Measurements from ENCODE around the gene INO80B. TPM values are rescaled to one million over a fixed set of nuclear protein-coding genes. Genes with fewer than 3 reads are reported as not detected.

Gene INO80B
- total RNA-seq, 1 experiment from 2014 or later: 14.0 TPM

DNA sequence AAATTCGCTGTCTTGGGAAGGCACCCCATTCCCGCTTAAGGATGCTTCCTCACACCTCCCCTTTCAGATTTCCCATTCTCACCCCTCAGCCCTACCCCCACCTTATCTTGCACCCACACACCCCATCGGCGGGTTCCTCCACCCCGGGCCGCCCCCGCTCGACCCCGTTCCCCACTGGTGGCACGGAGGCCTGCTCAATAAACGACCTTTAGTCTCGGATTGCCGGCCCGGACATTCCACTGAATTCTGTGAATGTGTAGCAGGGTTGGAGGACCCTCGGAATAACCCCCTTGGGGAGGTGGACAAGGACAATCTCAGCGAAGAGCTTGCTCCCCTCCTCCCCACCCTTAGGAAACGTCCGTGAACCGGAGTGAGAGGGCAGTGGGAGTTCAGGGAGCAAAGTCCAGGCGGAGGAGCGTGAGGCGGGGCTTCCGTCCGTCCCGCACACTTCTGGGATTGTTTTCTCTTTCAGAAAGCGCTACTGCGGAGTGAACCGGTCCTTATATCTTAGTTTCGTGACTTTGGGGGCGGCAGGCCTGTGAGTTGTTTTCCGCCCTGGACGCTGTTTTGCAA is 47.3 kb downstream of the INO80B start:
- peak overlapping the region; percentile 53 for H3K4me3 ChIP-seq
- peaks cover 25% of the 10 kb centered on the region for H3K36me3 ChIP-seq
- no peaks in the 10 kb centered on the region for H3K9me3 ChIP-seq
- peak; percentile 20 for DNase-seq
- no peaks in the 10 kb centered on the region for H3K27me3 ChIP-seq

DNA sequence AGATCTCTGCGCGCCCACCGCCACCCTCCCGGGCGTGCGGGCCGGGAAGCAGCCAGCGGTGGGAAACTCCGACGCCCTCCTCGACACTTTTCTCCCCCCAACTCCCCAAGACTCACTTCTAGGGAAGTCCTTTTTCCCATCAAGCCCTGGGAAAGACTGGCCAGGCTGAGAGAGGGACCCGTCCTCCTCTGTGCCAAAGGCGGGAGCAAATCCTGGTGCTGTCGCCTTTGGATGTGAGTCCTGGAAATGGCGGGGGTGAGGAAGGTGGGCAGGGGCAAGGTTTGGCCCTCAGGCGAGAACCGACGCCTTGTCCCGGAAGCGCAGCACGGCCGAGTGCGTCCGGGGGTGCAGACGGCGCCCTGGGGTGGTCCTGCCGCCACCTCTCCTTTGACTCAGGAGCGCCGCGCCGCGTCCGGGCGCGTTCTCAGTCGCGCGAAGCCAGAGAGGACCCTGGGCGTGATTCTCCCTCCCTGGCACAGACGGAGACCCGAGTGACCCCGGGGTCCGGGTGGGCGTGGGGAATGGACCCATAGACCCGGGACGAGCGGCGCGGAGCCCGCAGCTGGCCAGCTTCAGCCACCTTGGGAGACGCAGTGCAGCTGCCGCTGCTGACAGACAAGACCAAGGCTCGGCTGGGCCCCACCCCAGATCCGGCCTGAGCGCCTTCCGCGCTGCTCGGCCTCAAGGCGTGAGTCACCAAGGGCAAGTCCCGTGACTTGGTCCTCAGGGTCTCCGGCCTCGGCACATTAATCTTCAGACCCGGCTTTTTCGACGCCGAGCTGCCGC is 48.0 kb downstream of the INO80B start:
- Histone ChIP-seq H3K9me3 (no peaks in the 10 kb centered on the region), H3K36me3 (peaks cover 28% of the 10 kb centered on the region), H3K4me3 (peak overlapping the region; percentile 53), H3K27me3 (no peaks in the 10 kb centered on the region)
- DNase-seq: peak; percentile 89

DNA sequence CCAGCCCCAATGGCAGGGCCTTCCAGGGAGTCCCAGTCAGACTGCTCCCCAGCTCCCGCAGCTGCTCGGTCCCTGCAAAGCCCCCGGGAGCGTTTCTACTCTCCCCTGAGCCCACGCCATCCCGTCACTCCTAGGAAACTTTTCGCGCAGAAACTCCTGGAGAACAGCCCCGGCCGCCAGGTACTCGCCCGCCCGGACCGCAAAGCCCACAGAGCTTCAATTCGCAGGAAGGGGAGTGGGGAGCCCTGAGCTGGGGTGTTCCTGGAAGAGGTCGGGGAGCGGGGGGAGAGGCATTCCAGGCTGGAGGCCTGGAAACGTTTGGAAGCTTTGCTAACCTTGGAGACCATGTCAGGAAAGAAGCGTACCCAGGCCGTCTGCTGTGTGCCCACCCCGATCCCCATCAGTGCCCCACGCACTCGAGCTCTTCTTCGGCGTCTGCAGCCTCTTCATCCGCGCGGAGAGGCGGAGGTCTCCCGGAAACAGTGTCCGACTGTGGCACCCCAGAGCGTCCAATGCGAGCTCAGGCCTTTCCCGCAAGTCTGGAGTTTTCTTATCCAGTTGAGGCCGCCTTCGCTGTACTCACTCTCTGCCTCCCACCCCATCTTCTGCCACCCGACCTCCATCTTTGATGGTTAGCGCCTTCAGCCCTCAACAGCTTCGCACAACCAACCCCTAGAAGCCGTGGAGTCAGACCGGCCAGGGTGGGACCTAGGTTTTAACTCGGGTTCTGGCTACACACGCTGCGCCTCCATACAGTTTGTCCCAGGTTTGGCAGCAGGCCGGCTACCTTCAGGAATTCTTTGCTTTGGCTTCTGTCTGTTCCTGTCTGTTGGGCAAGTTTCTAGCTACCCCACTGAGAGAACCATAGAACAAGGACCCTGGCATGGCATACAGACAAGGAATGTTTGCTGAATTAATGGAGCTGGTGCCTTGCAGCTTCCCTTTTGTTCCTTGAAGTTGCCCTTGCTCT is 48.9 kb downstream of the INO80B start:
- H3K36me3 ChIP-seq: peaks cover 28% of the 10 kb centered on the region
- H3K4me3 ChIP-seq: peak overlapping the region; percentile 53
- DNase-seq: no peak
- H3K9me3 ChIP-seq: no peaks in the 10 kb centered on the region
- no peaks in the 10 kb centered on the region for H3K27me3 ChIP-seq

DNA sequence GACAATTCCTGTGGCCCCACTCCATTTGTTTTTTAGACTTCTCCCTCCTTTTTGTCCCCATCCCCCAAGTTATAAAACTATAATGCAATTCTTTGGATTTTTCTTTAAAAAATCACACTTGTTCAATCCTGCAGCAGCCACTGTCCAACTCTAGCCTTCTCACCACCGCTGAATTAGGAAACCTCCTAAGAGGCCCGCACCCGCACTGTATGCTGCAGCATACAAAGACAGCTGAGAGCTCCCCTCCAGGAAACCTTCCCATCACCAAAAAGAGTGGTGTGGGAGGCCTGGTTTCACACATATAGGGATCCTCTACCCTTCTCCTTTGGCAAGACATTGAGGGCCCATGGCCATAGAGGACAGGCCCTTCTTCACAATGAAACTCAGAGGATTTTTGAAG is 49.7 kb downstream of the INO80B start:
- Histone ChIP-seq H3K36me3 (peaks cover 28% of the 10 kb centered on the region), H3K9me3 (no peaks in the 10 kb centered on the region), H3K27me3 (no peaks in the 10 kb centered on the region), H3K4me3 (no peak overlapping the region)
- DNase-seq: no peak

DNA sequence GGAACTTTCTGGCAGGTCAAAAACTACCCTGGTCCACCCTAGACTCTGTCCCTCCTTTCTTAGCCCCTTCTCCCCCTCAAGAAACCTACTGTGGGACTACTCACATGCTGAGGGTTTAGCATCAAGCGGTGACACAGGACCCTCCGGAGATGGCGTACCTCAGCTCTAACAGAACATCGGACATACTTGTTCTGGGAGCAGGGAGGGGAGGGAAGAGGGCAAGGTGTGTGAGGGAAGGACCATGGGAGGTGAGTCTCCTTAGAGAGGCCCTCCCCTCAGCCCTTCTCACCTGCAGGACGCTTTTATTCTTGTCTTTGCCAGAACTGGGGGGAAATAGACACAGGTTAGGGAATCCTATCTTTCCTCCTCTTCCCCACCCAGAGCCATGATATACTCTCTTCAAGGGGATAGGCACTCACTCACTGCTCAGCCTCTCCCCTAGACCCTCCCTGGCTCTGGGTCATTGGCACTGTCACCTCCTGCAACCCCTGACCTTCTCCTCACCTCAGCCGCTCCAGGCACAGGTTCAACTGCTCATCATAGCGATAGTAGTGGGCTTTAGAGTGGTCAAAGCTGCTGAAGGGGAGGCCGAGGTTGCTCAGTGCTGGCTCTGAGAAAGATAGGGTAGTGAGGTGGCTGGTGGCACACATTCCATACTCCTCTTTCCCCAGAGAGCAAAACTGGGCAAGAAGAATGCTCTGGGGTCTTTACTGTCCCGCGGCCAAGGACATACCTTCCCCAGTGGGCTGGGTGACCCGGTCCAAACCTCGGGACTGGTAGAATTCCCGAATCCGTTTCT is 50.8 kb downstream of the INO80B start:
- DNase-seq: no peak
- Histone ChIP-seq H3K27me3 (no peaks in the 10 kb centered on the region), H3K9me3 (no peaks in the 10 kb centered on the region), H3K4me3 (peak overlapping the region; percentile 99; the same call in 1 of the 2 replicates), H3K36me3 (peaks cover 28% of the 10 kb centered on the region)

DNA sequence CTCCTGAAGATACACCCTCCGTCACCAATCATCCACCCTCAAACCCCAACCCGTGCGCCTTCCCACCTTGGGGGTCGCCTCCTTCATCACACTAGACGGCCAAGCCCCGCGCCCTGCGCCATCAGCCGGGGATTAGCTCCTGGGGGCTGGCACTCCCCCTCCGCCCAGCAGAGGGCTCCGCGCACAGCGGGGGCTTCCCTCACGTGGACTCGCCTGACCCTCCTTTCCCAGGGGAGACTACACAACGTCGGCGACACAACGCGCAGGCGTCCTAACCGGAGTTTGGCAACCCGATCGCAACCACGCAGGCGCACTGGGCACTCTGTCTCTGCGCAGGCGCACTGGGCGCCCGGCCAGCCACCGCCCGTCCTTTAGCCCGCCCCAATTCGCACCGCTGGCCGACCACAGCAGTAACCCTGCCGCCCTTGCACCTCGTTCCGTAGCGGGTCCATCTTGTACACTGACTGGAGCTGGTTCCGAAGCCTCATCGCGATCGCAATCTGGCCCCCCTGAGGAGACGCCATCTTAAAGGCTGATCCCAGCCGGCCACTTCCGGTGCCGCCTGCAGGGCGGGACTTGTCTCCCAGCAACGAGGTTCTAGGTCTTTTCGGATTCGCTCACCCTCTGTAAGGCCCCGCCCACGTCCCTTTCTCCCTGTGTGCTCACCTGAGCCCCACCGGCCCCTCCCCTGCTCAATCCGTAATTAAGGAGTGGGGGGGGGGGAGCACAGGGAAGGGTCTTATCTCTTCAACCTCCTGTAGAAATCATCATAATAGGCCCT is 52.4 kb downstream of the INO80B start, which contains the start of gene PCGF1:
Gene PCGF1 (minus strand): TSS at position 551 of the 781 bp plus-strand sequence. CDS start 27 bp downstream, at position 524.
- Histone ChIP-seq H3K9me3 (no peaks in the 10 kb centered on the region), H3K27me3 (no peaks in the 10 kb centered on the region), H3K4me3 (peak within 1 kb of the TSS; percentile 99), H3K36me3 (peaks cover 28% of the 10 kb centered on the region)
- peak; percentile 98 for DNase-seq

Other genes with a start within 250 kb of the INO80B start
- gene SLC4A5, start 111.7 kb upstream of the INO80B start, total RNA-seq (2014; rRNA removed; shearing (Covaris generic); ENCODE audit: low replicate concordance): under 0.01 TPM in 1 of 2 replicates, not detected in the other
- gene DCTN1, start 74.8 kb upstream of the INO80B start, total RNA-seq (2014; rRNA removed; shearing (Covaris generic); ENCODE audit: low replicate concordance): 99.3 and 150 TPM in 2 replicates
- not detected in 2 replicates for gene C2orf81, start 33.5 kb upstream of the INO80B start, total RNA-seq (2014; rRNA removed; shearing (Covaris generic); ENCODE audit: low replicate concordance)
- gene WDR54, start 33.4 kb upstream of the INO80B start, total RNA-seq (2014; rRNA removed; shearing (Covaris generic); ENCODE audit: low replicate concordance): 25.3 and 26.9 TPM in 2 replicates
- 8.8 and 12.7 TPM in 2 replicates for gene RTKN, start 13.2 kb upstream of the INO80B start, total RNA-seq (2014; rRNA removed; shearing (Covaris generic); ENCODE audit: low replicate concordance)
- gene WBP1, start 3.4 kb downstream of the INO80B start, total RNA-seq (2014; rRNA removed; shearing (Covaris generic); ENCODE audit: low replicate concordance): 7.5 and 15.4 TPM in 2 replicates
- gene MOGS, start 10.3 kb downstream of the INO80B start, total RNA-seq (2014; rRNA removed; shearing (Covaris generic); ENCODE audit: low replicate concordance): 23.0 and 51.6 TPM in 2 replicates
- gene MRPL53, start 17.6 kb downstream of the INO80B start, total RNA-seq (2014; rRNA removed; shearing (Covaris generic); ENCODE audit: low replicate concordance): 33.7 and 48.9 TPM in 2 replicates
- 6.8 and 10.8 TPM in 2 replicates for gene CCDC142, start 27.9 kb downstream of the INO80B start, total RNA-seq (2014; rRNA removed; shearing (Covaris generic); ENCODE audit: low replicate concordance)
- gene TTC31, start 28.0 kb downstream of the INO80B start, total RNA-seq (2014; rRNA removed; shearing (Covaris generic); ENCODE audit: low replicate concordance): 8.6 and 16.3 TPM in 2 replicates
- gene LBX2, start 44.5 kb downstream of the INO80B start, total RNA-seq (2014; rRNA removed; shearing (Covaris generic); ENCODE audit: low replicate concordance): 0.95 and 1.2 TPM in 2 replicates
- 23.9 and 24.4 TPM in 2 replicates for gene PCGF1, start 52.6 kb downstream of the INO80B start, total RNA-seq (2014; rRNA removed; shearing (Covaris generic); ENCODE audit: low replicate concordance)
- 0.07 and 1.2 TPM in 2 replicates for gene TLX2, start 59.4 kb downstream of the INO80B start, total RNA-seq (2014; rRNA removed; shearing (Covaris generic); ENCODE audit: low replicate concordance)
- not detected in 2 replicates for gene DQX1, start 71.1 kb downstream of the INO80B start, total RNA-seq (2014; rRNA removed; shearing (Covaris generic); ENCODE audit: low replicate concordance)
- 70.0 and 143 TPM in 2 replicates for gene AUP1, start 74.6 kb downstream of the INO80B start, total RNA-seq (2014; rRNA removed; shearing (Covaris generic); ENCODE audit: low replicate concordance)
- 49.9 and 53.9 TPM in 2 replicates for gene HTRA2, start 74.8 kb downstream of the INO80B start, total RNA-seq (2014; rRNA removed; shearing (Covaris generic); ENCODE audit: low replicate concordance)
- gene LOXL3, start 98.9 kb downstream of the INO80B start, total RNA-seq (2014; rRNA removed; shearing (Covaris generic); ENCODE audit: low replicate concordance): 17.8 and 22.9 TPM in 2 replicates
- 10.9 and 21.9 TPM in 2 replicates for gene DOK1, start 99.6 kb downstream of the INO80B start, total RNA-seq (2014; rRNA removed; shearing (Covaris generic); ENCODE audit: low replicate concordance)
- gene M1AP, start 193.2 kb downstream of the INO80B start, total RNA-seq (2014; rRNA removed; shearing (Covaris generic); ENCODE audit: low replicate concordance): not detected in 2 replicates
- gene SEMA4F, start 199.2 kb downstream of the INO80B start, total RNA-seq (2014; rRNA removed; shearing (Covaris generic); ENCODE audit: low replicate concordance): 1.8 and 1.9 TPM in 2 replicates